Neuronal stem cell (in vitro differentiated cells): ENCODE data around the gene ZBTB32.
"Not testable (repeated sequence)": the region's sequence is repeated elsewhere in the genome, so short reads cannot be mapped to it uniquely, and the experiment has no call there.

Source experiments
- DNase-seq: peaks from one replicate; pipeline ENCODE4 v3.0.0-alpha.2; 2013; ENCODE audit warnings: low spot score
- H2AFZ ChIP-seq: one replicate; pipeline ENCODE4 v1.6.1; 2013; ENCODE audit warnings: mild to moderate bottlenecking, low read length, inconsistent platforms
- H2AK5ac ChIP-seq: 2 replicates; pipeline ENCODE4 v1.6.1; 2013; ENCODE audit warnings: low read depth, mild to moderate bottlenecking, inconsistent platforms, low read length, moderate library complexity, mixed read lengths
- H2BK120ac ChIP-seq: 2 replicates; pipeline ENCODE4 v1.6.1; 2013; ENCODE audit warnings: low read depth, mild to moderate bottlenecking, inconsistent platforms, low read length, moderate library complexity, mixed read lengths
- H2BK12ac ChIP-seq: one replicate; pipeline ENCODE4 v1.6.1; 2013; ENCODE audit warnings: low read length, inconsistent platforms
- H2BK15ac ChIP-seq: 2 replicates; pipeline ENCODE4 v1.6.1; 2013; ENCODE audit warnings: mild to moderate bottlenecking, low read length, inconsistent platforms, mixed read lengths
- H2BK5ac ChIP-seq: one replicate; pipeline ENCODE4 v1.6.1; 2013; ENCODE audit warnings: inconsistent platforms, mild to moderate bottlenecking, low read length, moderate library complexity
- H3K14ac ChIP-seq: one replicate; pipeline ENCODE4 v1.6.1; 2013; ENCODE audit warnings: low read length, inconsistent platforms
- H3K18ac ChIP-seq: 2 replicates; pipeline ENCODE4 v1.6.1; 2013; ENCODE audit warnings: low read length, inconsistent platforms
- H3K23ac ChIP-seq: 2 replicates; pipeline ENCODE4 v1.6.1; 2013; ENCODE audit warnings: low read depth, mild to moderate bottlenecking, mixed read lengths, low read length, inconsistent platforms; ENCODE audit not compliant: poor library complexity
- H3K27ac ChIP-seq: replicated peaks from 3 replicates; pipeline ENCODE4 v1.5.1; 2013; ENCODE audit warnings: low read length, inconsistent platforms
- H3K27me3 ChIP-seq, 3 experiments: 2 replicates each; pipeline ENCODE4 v1.6.1; 2013; ENCODE audit warnings: low read length in 3 of 3, mild to moderate bottlenecking in 2 of 3, inconsistent platforms in 1 of 3, low read depth in 1 of 3, mixed read lengths in 1 of 3, moderate library complexity in 1 of 3; ENCODE audit not compliant: control insufficient read depth in 3 of 3, insufficient read depth in 3 of 3
- H3K36me3 ChIP-seq, 2 donors: replicated peaks in 1 of 2; 2 replicates each; pipeline ENCODE4 v1.6.1; 2013; ENCODE audit warnings: low read length in 2 of 2; ENCODE audit not compliant: control insufficient read depth in 2 of 2, insufficient read depth in 2 of 2
- H3K4ac ChIP-seq: 2 replicates; pipeline ENCODE4 v1.6.1; 2013; ENCODE audit warnings: inconsistent platforms, mild to moderate bottlenecking, low read length, moderate library complexity
- H3K4me1 ChIP-seq, 2 donors: 1 replicate in 1 of 2; 2 replicates in 1 of 2; pipeline ENCODE4 v1.6.1; 2013; ENCODE audit warnings: low read length in 2 of 2, low read depth in 1 of 2; ENCODE audit not compliant: control insufficient read depth in 2 of 2, insufficient read depth in 1 of 2
- H3K4me2 ChIP-seq: one replicate; pipeline ENCODE4 v1.6.1; 2013; ENCODE audit warnings: mild to moderate bottlenecking, low read length, inconsistent platforms; ENCODE audit not compliant: insufficient read depth, poor library complexity, severe bottlenecking
- H3K4me3 ChIP-seq, 2 donors: 2 replicates each; pipeline ENCODE4 v1.5.1; 2013; ENCODE audit warnings: low read length in 2 of 2, mild to moderate bottlenecking in 2 of 2, inconsistent platforms in 1 of 2, moderate library complexity in 1 of 2
- H3K79me1 ChIP-seq: one replicate; pipeline ENCODE4 v1.6.1; 2013; ENCODE audit warnings: low read depth, mild to moderate bottlenecking, inconsistent platforms, low read length, moderate library complexity
- H3K9ac ChIP-seq: one replicate; pipeline ENCODE4 v1.6.1; 2013; ENCODE audit warnings: mild to moderate bottlenecking, low read depth, low read length, inconsistent platforms; ENCODE audit not compliant: poor library complexity
- H3K9me3 ChIP-seq, 2 donors: replicated peaks in 1 of 2; 2 replicates each; pipeline versions ENCODE3 to v1.6.1; 2013; ENCODE audit warnings: low read length in 2 of 2, mild to moderate bottlenecking in 2 of 2, inconsistent platforms in 1 of 2, low read depth in 1 of 2, mixed read lengths in 1 of 2, moderate library complexity in 1 of 2; ENCODE audit not compliant: control insufficient read depth in 2 of 2, insufficient read depth in 1 of 2
- H4K8ac ChIP-seq: one replicate; pipeline ENCODE4 v1.6.1; 2013; ENCODE audit warnings: low read depth, mild to moderate bottlenecking, inconsistent platforms, low read length, moderate library complexity
- H4K91ac ChIP-seq: one replicate; pipeline ENCODE4 v1.6.1; 2013; ENCODE audit warnings: low read length, low read depth, mild to moderate bottlenecking, inconsistent platforms; ENCODE audit not compliant: poor library complexity
- WGBS, 2 donors: extraction: QIAGEN DNeasy Blood & Tissue Kit; methylation state at CpG; one replicate each; pipeline ENCODE4 v1.1.7; 2013; ENCODE audit warnings: missing lambda C conversion rate in 2 of 2, mixed read lengths in 1 of 2; ENCODE audit not compliant: insufficient read length in 2 of 2, insufficient replicate concordance in 1 of 2; ENCODE audit errors: extremely low coverage in 2 of 2; 5-methylcytosine and 5-hydroxymethylcytosine counted together

Gene ZBTB32

DNA sequence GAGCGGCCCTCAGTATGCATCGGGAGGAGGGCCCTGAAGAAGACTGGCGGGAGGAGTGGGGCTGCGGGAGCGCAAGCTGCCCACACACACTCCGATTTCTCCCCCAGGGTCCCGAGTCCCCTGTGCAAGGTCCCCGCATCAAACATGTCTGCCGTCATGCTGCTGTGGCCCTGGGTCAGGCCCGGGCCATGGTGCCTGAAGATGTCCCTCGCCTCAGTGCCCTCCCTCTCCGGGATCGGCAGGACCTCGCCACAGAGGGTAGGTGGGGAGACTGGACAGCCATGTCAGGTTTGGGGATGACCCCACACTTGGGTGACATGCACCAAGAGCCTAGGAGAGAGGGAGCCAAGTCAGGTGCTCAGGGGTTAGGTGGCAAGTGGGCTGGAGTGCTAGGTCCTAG is 18.1 kb downstream of the ZBTB32 start:
- H3K36me3 ChIP-seq = peaks cover 60 to 77% of the 10 kb centered on the region in 2 donors
- no peaks in the 10 kb centered on the region for H3K27me3 ChIP-seq
- no CpG with 5 or more reads among the region's 14 CpGs for WGBS, 2 donors

GRCh38 chr19:35722897-35723296 is 18.5 kb downstream of the ZBTB32 start:
- H3K9me3 ChIP-seq = no peaks in the 10 kb centered on the region
- no peak overlapping the region for H2BK12ac ChIP-seq
- no CpG with 5 or more reads among the region's 16 CpGs for WGBS, 2 donors

More for the DNA sequence above, 18.1 kb downstream of the ZBTB32 start:
- Histone ChIP-seq H2BK120ac (no peak overlapping the region), H3K9me3 (no peaks in the 10 kb centered on the region), H4K8ac (no peak overlapping the region), H3K14ac (no peak overlapping the region), H3K18ac (no peak overlapping the region), H3K23ac (peak overlapping the region; percentile 91), H3K27ac (no peak overlapping the region), H3K4me1 (peaks cover 6 to 7% of the 10 kb centered on the region in 2 donors), H3K4me2 (no peak overlapping the region), H2BK5ac (no peak overlapping the region), H3K4ac (no peak overlapping the region), H2AK5ac (no peak overlapping the region), H2BK15ac (no peak overlapping the region), H3K9ac (no peak overlapping the region), H3K4me3 (no peak overlapping the region), H2BK12ac (no peak overlapping the region), H2AFZ (no peak overlapping the region), H4K91ac (no peak overlapping the region), H3K79me1 (peaks cover 17% of the 10 kb centered on the region)
- no peak for DNase-seq

GRCh38 chr19:35723671-35724070 is 19.3 kb downstream of the ZBTB32 start:
- WGBS, 2 donors = no CpG with 5 or more reads among the region's 24 CpGs
- Histone ChIP-seq H3K9me3 (no peaks in the 10 kb centered on the region), H3K4ac (no peak overlapping the region), H2AK5ac (no peak overlapping the region), H3K27me3 (no peaks in the 10 kb centered on the region), H3K36me3 (peaks cover 71 to 89% of the 10 kb centered on the region in 2 donors), H2BK15ac (no peak overlapping the region), H2BK5ac (no peak overlapping the region), H2BK12ac (no peak overlapping the region), H3K79me1 (peaks cover 12% of the 10 kb centered on the region), H2AFZ (no peak overlapping the region), H4K8ac (no peak overlapping the region), H3K23ac (no peak overlapping the region), H3K4me2 (no peak overlapping the region), H2BK120ac (no peak overlapping the region), H3K27ac (no peak overlapping the region), H3K9ac (no peak overlapping the region), H3K4me1 (peaks cover 5% of the 10 kb centered on the region in 2 donors), H3K18ac (no peak overlapping the region), H4K91ac (no peak overlapping the region), H3K14ac (no peak overlapping the region), H3K4me3 (no peak overlapping the region)
- DNase-seq = no peak

More at GRCh38 chr19:35722897-35723296, 18.5 kb downstream of the ZBTB32 start:
- H3K27me3 ChIP-seq = no peaks in the 10 kb centered on the region
- no peak overlapping the region for H4K8ac ChIP-seq
- H3K23ac ChIP-seq = peak overlapping the region; percentile 40
- H2AK5ac ChIP-seq = no peak overlapping the region
- no peak overlapping the region for H3K27ac ChIP-seq
- H3K4ac ChIP-seq = no peak overlapping the region
- peaks cover 65 to 81% of the 10 kb centered on the region in 2 donors for H3K36me3 ChIP-seq
- H4K91ac ChIP-seq = no peak overlapping the region
- no peak overlapping the region for H2BK5ac ChIP-seq
- no peak overlapping the region for H3K9ac ChIP-seq
- H3K4me2 ChIP-seq = no peak overlapping the region
- peaks cover 6 to 7% of the 10 kb centered on the region in 2 donors for H3K4me1 ChIP-seq
- H2BK120ac ChIP-seq = no peak overlapping the region
- no peak overlapping the region for H2BK15ac ChIP-seq
- H3K79me1 ChIP-seq = peaks cover 17% of the 10 kb centered on the region
- no peak for DNase-seq
- H2AFZ ChIP-seq = no peak overlapping the region
- H3K14ac ChIP-seq = no peak overlapping the region
- H3K4me3 ChIP-seq = no peak overlapping the region
- H3K18ac ChIP-seq = no peak overlapping the region

GRCh38 chr19:35724132-35724531 is 19.8 kb downstream of the ZBTB32 start:
- not testable (repeated sequence) for H3K18ac ChIP-seq, H3K23ac ChIP-seq, H2BK120ac ChIP-seq, H4K91ac ChIP-seq, DNase-seq, H2BK15ac ChIP-seq, H2BK5ac ChIP-seq, H3K4ac ChIP-seq, H2AFZ ChIP-seq, H3K9ac ChIP-seq, H2BK12ac ChIP-seq, H3K14ac ChIP-seq, H3K4me2 ChIP-seq, H3K27me3 ChIP-seq, H3K27ac ChIP-seq, H2AK5ac ChIP-seq, H3K9me3 ChIP-seq, H3K4me1 ChIP-seq, H3K4me3 ChIP-seq
- peaks cover 14% of the 10 kb centered on the region for H3K79me1 ChIP-seq
- H4K8ac ChIP-seq = peak overlapping the region; percentile 43
- WGBS, 2 donors = no CpG with 5 or more reads among the region's 7 CpGs
- peaks cover 76 to 93% of the 10 kb centered on the region in 2 donors for H3K36me3 ChIP-seq
